Measurements from ENCODE around the gene PSMB10.

DNA sequence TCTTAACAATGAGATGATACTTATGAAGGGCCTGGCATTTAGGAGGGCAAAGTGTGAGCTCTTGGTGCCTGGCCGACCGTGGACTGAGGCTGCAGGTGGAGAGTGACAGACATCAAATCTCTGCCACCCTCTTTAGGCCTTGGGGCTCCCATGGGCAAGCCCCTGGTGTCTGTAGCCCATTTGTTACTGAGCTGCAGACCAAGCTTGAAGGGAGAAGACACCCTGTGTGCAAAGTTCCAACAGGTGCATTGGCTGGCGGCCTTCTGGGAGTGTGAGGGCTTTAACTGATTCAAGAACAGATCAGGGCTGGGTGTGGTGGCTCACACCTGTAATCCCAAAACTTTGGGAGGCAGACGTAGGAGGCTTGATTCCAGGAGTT lies 4.2 kb downstream of the PSMB10 start:
- TF ChIP-seq, protein P1, sequence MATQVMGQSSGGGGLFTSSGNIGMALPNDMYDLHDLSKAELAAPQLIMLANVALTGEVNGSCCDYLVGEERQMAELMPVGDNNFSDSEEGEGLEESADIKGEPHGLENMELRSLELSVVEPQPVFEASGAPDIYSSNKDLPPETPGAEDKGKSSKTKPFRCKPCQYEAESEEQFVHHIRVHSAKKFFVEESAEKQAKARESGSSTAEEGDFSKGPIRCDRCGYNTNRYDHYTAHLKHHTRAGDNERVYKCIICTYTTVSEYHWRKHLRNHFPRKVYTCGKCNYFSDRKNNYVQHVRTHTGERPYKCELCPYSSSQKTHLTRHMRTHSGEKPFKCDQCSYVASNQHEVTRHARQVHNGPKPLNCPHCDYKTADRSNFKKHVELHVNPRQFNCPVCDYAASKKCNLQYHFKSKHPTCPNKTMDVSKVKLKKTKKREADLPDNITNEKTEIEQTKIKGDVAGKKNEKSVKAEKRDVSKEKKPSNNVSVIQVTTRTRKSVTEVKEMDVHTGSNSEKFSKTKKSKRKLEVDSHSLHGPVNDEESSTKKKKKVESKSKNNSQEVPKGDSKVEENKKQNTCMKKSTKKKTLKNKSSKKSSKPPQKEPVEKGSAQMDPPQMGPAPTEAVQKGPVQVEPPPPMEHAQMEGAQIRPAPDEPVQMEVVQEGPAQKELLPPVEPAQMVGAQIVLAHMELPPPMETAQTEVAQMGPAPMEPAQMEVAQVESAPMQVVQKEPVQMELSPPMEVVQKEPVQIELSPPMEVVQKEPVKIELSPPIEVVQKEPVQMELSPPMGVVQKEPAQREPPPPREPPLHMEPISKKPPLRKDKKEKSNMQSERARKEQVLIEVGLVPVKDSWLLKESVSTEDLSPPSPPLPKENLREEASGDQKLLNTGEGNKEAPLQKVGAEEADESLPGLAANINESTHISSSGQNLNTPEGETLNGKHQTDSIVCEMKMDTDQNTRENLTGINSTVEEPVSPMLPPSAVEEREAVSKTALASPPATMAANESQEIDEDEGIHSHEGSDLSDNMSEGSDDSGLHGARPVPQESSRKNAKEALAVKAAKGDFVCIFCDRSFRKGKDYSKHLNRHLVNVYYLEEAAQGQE (IDR thresholded peaks at IDR 0.05; ENCODE audit: insufficient read depth in 1 of 2, low read depth in 2 of 2, low read length in 2 of 2): no peak
- TF ChIP-seq POLR2AphosphoS5 (IDR thresholded peaks at IDR 0.05; ENCODE audit: low read depth, low read length): no peak

All from PFSK-1 (cell line).